WTC11 (cell line): ENCODE data around the gene WASHC1. TPM values are rescaled to one million over a fixed set of nuclear protein-coding genes. Genes with fewer than 3 reads are reported as not detected.
"Not testable (repeated sequence)": the region's sequence is repeated elsewhere in the genome, so short reads cannot be mapped to it uniquely, and the experiment has no call there.

ENCODE experiments used
- ATAC-seq: fragments of 200-7000 bp; cut with Tn5 transposase; 2 replicates; pipeline ENCODE4 v1.10.0; 2021; ENCODE audit warnings: mild to moderate bottlenecking, moderate library complexity
- CTCF ChIA-PET: fragments of 300-600 bp; sonication (Branson Sonifier 250); formaldehyde crosslinking; loops from one replicate; lab custom pipeline; 2021; ENCODE audit warnings: antibody characterized with exemption; lab: Charles Lee
- POLR2A ChIA-PET: fragments of 350-600 bp; sonication (Branson Sonifier 250); formaldehyde crosslinking; loops from one replicate; lab custom pipeline; 2021; ENCODE audit warnings: antibody characterized with exemption; lab: Charles Lee
- DNase-seq: peaks from one replicate; pipeline ENCODE4 v3.0.0; 2021; ENCODE audit warnings: low spot score
- H3K27ac Mint-ChIP-seq: 2 replicates; pipeline ENCODE4 v1.8.0; 2021; ENCODE audit warnings: mixed read lengths
- H3K27me3 Mint-ChIP-seq: 2 replicates; pipeline ENCODE4 v1.8.0; 2021; ENCODE audit warnings: low read depth, mild to moderate bottlenecking, moderate library complexity, mixed read lengths
- H3K36me3 Mint-ChIP-seq: 2 replicates; pipeline ENCODE4 v1.8.0; 2021; ENCODE audit warnings: mixed read lengths
- H3K4me1 Mint-ChIP-seq: 2 replicates; pipeline ENCODE4 v1.8.0; 2022; ENCODE audit warnings: mixed read lengths
- H3K4me3 Mint-ChIP-seq: 2 replicates; pipeline ENCODE4 v1.8.0; 2021; ENCODE audit warnings: mild to moderate bottlenecking, moderate library complexity, mixed read lengths
- H3K9me3 Mint-ChIP-seq: 2 replicates; pipeline ENCODE4 v1.8.0; 2021; ENCODE audit warnings: mixed read lengths
- total RNA-seq: library from RNA; stranded (reverse); gene quantifications from 3 replicates; pipeline ENCODE4 v1.2.3, GENCODE V29; 2021
- TF ChIP-seq, protein P1 (sequence below): fragments of 200-600 bp; IDR thresholded peaks from 2 replicates; pipeline ENCODE4 v1.8.0; 2022; ENCODE audit warnings: antibody characterized with exemption

WASHC1 gene
- total RNA-seq, 1 experiment from 2014 or later, result 18.5 TPM

DNA sequence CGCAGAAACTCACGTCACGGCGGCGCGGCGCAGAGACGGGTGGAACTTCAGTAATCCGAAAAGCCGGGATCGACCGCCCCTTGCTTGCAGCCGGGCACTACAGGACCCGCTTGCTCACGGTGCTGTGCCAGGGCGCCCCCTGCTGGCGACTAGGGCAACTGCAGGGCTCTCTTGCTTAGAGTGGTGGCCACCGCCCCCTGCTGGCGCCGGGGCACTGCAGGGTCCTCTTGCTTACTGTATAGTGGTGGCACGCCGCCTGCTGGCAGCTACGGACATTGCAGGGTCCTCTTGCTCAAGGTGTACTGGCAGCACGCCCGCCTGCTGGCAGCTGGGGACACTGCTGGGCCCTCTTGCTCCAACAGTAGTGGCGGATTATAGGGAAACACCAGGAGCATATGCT is 18.1 kb downstream of the WASHC1 start:
- CTCF ChIA-PET, ATAC-seq, H3K36me3 Mint-ChIP-seq, POLR2A ChIA-PET, H3K4me3 Mint-ChIP-seq, H3K4me1 Mint-ChIP-seq, H3K9me3 Mint-ChIP-seq, H3K27me3 Mint-ChIP-seq, H3K27ac Mint-ChIP-seq: not testable (repeated sequence)
- peak; percentile 95 for DNase-seq
- TF ChIP-seq, protein P1, sequence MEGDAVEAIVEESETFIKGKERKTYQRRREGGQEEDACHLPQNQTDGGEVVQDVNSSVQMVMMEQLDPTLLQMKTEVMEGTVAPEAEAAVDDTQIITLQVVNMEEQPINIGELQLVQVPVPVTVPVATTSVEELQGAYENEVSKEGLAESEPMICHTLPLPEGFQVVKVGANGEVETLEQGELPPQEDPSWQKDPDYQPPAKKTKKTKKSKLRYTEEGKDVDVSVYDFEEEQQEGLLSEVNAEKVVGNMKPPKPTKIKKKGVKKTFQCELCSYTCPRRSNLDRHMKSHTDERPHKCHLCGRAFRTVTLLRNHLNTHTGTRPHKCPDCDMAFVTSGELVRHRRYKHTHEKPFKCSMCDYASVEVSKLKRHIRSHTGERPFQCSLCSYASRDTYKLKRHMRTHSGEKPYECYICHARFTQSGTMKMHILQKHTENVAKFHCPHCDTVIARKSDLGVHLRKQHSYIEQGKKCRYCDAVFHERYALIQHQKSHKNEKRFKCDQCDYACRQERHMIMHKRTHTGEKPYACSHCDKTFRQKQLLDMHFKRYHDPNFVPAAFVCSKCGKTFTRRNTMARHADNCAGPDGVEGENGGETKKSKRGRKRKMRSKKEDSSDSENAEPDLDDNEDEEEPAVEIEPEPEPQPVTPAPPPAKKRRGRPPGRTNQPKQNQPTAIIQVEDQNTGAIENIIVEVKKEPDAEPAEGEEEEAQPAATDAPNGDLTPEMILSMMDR, result peak; percentile 99

DNA sequence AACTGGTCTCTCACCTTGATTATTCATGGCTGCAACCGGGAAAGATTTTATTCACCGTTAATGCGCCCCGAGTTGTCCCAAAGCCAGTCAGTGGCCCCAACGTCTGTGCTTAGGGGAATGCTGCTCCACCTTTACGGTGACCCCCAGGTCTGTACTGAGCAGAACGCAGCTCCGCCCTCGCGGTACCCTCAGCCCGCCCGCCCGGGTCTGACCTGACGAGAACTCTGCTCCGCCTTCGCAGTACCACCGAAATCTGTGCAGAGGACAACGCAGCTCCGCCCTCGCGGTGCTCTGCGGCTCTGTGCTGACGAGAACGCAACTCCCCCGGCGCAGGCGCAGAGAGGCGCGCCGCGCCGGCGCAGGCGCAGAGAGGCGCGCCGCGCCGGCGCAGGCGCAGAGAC is 18.6 kb downstream of the WASHC1 start:
- H3K9me3 Mint-ChIP-seq, H3K36me3 Mint-ChIP-seq, H3K4me1 Mint-ChIP-seq, H3K4me3 Mint-ChIP-seq, ATAC-seq, H3K27me3 Mint-ChIP-seq, H3K27ac Mint-ChIP-seq, POLR2A ChIA-PET, CTCF ChIA-PET: not testable (repeated sequence)
- peak; percentile 34 for DNase-seq

DNA sequence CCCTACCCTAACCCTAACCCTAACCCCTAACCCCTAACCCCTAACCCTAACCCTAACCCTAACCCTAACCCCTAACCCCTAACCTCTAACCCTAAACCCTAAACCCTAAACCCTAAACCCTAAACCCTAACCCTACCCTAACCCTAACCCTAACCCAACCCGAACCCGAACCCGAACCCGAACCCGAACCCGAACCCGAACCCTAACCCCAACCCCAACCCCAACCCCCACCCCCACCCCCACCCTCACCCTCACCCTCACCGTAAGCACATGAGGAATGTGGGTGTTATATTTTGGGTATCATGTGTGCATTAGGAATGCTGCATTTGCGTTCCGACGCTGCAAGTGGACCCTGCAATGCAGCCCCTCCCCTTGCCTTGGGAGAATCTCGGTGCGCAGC is 19.0 kb downstream of the WASHC1 start:
- ATAC-seq, H3K27me3 Mint-ChIP-seq, H3K4me3 Mint-ChIP-seq, DNase-seq, H3K4me1 Mint-ChIP-seq, CTCF ChIA-PET, POLR2A ChIA-PET, H3K36me3 Mint-ChIP-seq, H3K27ac Mint-ChIP-seq, H3K9me3 Mint-ChIP-seq: not testable (repeated sequence)

Other genes with a start within 250 kb of the WASHC1 start
- 0.13 to 0.25 TPM (median 0.21 TPM) in 3 replicates for gene FOXD4, start 89.0 kb upstream of the WASHC1 start, total RNA-seq
- gene ZNG1A, start 149.6 kb upstream of the WASHC1 start, total RNA-seq, result 39.1 to 45.1 TPM (median 44.4 TPM) in 3 replicates
- gene DOCK8, start 185.4 kb upstream of the WASHC1 start, total RNA-seq, result 2.6 to 3.2 TPM (median 2.7 TPM) in 3 replicates